G401 (cell line): Measurements from ENCODE around the gene SLC44A4. TPM values are rescaled to one million over a fixed set of nuclear protein-coding genes. Genes with fewer than 3 reads are reported as not detected.
"Not testable (repeated sequence)": the region's sequence is repeated elsewhere in the genome, so short reads cannot be mapped to it uniquely, and the experiment has no call there.

Experiments used
- DNase-seq: peaks from one replicate; pipeline ENCODE4 v3.0.0-alpha.2; 2015; ENCODE audit warnings: low spot score
- in situ Hi-C: cut with HindIII; loops from 2 replicates; pipeline ENCODE4 v1.10.0; 2016; ENCODE audit warnings: low sequenced_read_pairs, mixed read lengths
- total RNA-seq: library from RNA; depleted of rRNA; stranded (reverse); fragments of >200 nt; shearing (Covaris generic); gene quantifications from 2 replicates; pipeline ENCODE4 v1.2.3, GENCODE V29; 2014

SLC44A4 gene
- total RNA-seq, 1 experiment from 2014 or later, result 0.41 TPM

DNA sequence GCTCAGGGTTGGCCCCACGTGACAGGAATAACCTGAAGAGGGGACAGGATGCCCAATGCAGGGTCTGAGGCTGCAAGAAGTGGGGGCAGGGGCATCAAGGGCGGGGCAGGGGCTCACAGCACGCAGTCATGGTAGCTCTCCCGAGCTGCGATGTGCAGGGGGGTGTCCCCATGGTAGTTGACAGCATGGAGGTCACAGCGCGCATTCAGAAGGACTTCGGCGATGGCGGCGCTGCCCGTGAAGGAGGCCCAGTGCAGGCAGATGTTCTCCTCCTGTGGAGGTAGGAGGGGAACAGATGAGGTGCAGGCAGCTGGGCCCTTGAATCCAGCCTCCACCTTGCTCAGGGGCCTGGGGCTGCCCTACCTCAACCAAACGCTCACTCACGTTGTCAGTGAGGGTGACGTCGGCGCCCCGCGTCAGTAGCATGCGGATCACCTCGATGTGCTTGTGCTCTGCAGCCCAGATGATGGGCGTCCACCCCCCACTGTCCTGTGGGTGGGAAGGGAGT lies 5.8 kb upstream of the SLC44A4 start:
- in situ Hi-C loops, result no loop called here

DNA sequence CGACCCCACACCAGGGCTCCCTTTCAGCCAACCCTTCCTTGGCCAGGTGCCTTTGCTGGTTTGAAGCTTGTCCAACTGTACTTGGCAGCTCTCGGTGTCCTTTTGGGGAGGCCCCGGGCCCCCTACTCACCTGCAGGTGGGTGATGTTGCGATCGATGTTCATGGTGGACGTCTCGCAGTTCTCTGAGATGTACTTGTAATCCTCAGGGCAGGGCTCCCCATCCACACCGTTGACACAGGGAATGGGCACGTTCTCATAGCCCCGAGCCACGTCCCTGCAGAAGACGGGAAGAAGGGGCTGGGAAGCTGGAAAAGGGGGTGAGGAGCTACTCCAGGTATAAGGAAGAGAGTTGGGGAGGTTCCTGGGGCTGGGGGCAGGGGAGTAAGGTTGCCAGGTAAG lies 4.9 kb upstream of the SLC44A4 start:
- DNase-seq, result no peak
- in situ Hi-C loops, result no loop called here

More for the DNA sequence above, 5.8 kb upstream of the SLC44A4 start:
- no peak for DNase-seq

DNA sequence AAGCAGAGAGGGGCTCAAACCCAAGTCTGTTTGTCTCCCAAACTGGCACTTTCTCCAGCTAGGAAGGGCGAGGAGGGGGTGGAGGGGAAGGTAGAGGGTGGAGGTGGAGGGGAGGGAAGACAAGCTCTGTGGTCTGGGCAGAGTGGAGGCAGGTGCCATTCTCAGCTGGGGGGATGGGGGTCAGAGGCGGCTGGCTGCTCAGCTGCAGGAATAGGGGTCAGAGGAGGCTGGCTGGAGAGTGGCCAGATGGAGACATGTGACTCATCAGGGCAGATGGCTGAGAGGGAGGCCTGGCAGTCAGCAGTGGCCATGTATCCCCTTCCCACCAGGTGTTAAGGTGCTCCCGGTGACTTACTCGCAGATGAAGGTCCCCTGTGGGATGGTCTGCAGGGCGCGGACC lies 3.5 kb upstream of the SLC44A4 start:
- in situ Hi-C loops, result no loop called here
- DNase-seq, result peak; percentile 37

- in situ Hi-C loops, result no loop called here
Measured at GRCh38 chr6:31881136-31881859, 2.5 kb upstream of the SLC44A4 start.

DNA sequence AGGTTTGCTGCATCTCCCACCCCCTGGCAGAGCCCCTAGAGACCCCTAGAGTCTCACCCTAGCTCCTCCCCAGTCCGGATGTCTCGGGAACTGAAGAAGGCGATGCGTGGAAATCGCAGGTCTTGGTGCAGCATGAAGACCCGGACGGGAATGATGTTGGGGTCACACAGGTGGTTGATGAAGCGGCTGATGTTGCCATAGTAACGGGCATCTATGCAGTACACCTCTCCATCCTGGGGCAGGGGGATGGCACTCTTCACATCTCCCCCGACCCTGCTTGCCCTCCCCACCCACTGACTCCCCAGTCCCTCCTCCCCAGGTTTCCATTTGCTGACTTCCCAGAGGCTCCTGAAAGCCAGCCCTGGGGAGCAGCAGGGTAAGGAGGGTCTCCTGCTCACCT lies 1.8 kb upstream of the SLC44A4 start:
- no peak for DNase-seq
- in situ Hi-C loops, result no loop called here

More at GRCh38 chr6:31881136-31881859, 2.5 kb upstream of the SLC44A4 start:
- DNase-seq, result no peak

DNA sequence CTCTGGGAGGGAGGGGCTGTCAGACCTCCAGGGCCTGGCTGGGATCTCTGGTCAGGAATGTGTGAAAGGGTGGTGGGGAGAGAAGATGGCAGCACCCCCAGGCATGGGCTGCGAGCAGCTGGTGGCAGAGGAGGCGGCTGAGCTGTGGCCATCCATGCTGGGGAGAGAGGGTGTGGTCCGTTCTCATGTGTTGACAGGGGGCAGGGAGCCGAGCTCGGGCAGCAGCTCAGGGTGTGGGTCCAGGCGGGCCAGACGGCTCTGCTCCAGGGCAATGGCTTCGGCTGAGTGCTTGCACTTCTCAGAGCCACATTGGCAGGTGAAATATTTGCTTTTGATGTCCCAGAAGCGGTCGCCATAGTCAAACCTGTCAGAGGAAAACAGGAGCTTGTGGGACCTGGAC lies 1.1 kb upstream of the SLC44A4 start:
- in situ Hi-C loops, result no loop called here
- DNase-seq, result no peak

DNA sequence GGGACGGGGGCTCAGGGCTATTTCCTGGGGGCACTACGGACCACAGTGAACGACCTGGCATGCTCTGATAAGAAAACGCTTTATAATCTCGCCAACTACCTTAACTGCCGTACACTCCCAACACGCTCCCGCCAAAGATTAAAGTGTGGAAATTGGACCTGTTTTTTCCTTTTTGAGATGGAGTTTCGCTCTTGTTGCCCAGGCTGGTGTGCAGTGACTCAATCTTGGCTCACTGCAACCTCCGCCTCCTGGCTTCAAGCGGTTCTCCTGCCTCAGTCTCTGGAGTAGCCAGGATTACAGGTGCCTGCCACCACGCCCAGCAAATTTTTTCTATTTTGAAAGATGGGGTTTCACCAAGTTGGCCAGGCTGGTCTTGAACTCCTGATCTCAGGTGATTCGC lies 346 bp upstream of the SLC44A4 start:
- in situ Hi-C loops, result no loop called here
- DNase-seq, result no peak

DNA sequence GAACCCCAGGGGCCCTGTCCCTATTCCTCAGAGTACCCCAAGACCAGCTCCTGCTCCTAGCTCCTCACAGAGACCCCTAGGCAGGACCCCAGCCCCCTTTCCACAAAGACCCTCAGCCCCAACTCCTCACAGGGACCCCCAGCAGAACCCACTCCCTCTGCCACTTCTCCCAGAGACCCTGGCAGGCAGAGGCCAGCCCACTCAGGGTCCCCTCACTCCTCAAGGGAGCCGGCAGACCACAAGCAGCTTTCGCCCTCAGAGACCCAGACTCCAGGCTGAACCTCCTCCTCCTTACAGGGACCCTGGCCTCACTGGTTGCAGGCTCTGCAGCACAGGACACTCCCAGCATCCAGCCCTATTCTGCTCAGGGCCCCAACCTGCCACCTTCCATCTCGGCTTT lies 575 bp downstream of the SLC44A4 start:
- in situ Hi-C loops, result no loop called here
- no peak for DNase-seq

DNA sequence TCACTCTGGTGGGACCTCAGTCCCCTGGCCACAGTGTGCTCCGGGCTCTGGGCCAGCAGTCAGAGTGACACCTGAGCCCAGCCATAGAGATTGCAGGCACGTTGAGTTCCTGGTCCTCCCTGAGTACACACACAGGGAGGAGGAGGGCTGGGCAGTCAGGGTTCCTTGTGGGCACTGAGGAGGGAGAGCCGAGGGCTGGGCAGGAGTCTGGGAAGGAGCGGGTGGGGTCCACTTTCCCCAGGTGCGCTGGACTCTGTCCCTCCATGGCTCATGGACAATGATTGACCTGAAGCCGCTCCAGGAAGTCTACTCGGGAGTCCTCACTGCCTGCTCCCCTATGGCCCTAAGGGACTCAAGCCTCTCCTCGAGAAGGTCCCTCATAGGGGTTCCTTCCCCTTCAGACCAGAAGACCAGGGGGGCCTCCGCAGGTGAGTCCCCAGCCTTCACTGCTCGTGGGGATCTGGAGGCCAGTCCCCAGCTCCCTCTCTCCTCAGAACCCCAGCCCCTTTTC lies 1.1 kb downstream of the SLC44A4 start:
- in situ Hi-C loops, result no loop called here
- DNase-seq, result no peak

DNA sequence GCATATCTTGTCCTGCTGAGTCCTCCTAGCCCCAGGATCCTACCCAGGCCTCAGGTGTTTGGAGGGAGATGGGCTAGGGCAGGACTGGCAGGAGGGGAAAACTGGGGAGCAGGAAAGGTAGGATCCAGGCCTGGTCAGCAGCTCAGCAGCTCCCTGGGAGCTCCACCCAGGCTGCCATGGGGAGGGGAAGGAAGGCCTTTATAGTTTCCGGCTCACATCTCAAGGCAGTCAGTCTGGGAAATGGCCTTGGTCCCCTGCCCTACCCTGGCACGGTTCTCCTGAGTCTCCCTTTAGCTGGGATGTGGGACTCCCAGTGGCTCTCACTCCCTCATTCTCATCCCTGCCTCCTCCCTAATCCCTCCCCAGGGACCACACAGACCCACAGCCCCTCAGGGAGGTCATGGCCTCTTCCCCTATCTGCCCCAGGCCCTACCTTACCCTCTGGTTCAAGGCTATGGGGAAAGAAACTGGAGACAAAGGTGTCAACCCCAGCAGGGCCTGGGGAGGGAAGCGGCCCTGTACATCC lies 1.6 kb downstream of the SLC44A4 start:
- DNase-seq, result no peak
- in situ Hi-C loops, result no loop called here

GRCh38 chr6:31876357-31876756 lies 2.4 kb downstream of the SLC44A4 start:
- no peak for DNase-seq
- in situ Hi-C loops, result no loop called here

- no peak for DNase-seq
Measured at GRCh38 chr6:31875877-31876276, 2.9 kb downstream of the SLC44A4 start.

GRCh38 chr6:31874836-31875572 lies 3.8 kb downstream of the SLC44A4 start:
- in situ Hi-C loops, result no loop called here
- DNase-seq, result no peak

More at GRCh38 chr6:31875877-31876276, 2.9 kb downstream of the SLC44A4 start:
- in situ Hi-C loops, result no loop called here

DNA sequence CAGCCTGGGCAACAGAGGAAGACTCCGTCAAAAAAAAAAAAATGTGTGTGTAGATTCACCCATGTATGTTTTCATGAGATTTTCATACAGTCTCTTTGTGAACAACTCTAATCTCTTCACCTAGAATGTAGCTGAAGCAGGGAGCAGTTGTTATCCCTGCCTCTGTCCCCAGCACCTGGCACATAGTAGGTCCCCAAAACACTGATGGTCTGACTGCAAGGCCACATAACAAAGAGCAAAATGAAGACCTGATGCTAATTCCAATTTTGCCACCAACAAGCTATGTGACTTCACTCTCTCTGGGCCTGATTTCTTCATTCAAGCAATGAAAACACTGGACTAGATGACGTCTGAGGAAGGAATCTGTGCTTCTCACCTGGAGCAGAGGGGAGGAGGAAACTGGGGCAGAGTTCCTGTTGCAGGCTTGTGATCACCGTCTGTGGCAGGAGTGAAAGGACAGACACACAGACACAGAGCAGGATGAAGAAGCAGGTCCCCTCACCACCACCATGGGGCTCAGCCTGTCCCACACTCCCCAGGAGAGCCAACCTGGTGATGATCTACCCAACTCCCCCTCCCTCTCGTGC lies 4.6 kb downstream of the SLC44A4 start:
- in situ Hi-C loops, result no loop called here
- DNase-seq, result no peak

DNA sequence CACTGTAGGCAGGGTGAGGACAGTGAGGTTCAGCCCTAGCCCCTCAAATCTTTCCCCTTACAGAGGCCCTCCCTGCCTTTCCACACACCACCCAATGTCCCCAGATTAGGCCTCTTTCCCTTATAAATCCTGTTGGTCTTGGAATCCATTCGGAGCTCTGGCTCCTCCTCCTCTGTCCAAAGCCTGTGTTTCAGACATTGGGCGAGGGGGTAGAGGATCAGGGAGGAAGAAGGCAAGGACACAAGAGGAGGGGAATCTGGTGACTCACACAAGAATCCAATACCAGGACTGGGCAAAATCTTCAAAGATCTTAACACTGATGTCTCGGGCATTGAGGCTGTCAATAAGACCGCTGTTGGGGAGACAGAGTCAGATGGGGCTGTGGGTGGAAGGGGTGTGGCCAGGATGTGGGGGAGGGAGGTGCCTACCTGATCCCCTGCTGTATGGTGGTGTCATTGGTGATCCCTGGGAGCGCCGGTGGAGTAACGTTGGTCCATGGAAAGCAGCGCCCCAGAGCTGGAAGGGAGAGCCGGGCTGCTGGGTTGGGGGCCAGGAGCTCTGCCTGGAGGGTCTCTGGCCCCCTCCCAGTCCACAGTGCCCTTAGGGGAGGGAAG lies 7.6 kb downstream of the SLC44A4 start:
- DNase-seq, result no peak
- in situ Hi-C loops, result no loop called here

DNA sequence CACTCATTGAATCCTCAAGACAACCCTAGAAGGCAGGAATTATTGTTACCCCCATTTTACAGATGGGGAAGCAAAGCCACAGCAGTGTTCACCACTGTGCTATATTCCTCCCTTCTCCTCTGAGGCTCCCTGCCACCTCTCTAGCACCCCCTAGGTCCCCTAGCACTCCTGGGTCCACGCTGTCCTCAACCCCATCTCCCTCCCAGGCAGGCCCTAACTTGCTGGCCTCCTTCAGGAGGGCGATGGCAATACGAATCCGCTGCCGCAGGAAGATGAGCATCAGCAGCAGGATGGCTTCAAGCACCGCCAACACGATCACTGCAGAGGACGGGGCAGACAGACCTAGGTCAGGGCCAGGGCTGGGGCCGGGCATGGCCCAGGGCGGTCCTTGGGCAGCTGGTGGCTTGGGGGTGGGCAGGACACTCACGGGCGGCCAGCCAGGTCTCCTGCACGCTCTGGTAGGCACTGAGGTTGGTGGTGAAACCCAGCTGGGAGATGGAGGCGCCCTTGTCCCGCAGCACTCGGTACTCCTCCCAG lies 8.3 kb downstream of the SLC44A4 start:
- peak; percentile 29 for DNase-seq

GRCh38 chr6:31869343-31869742 lies 9.5 kb downstream of the SLC44A4 start:
- DNase-seq, result no peak
- in situ Hi-C loops, result no loop called here

More for the DNA sequence above, 8.3 kb downstream of the SLC44A4 start:
- in situ Hi-C loops, result no loop called here

DNA sequence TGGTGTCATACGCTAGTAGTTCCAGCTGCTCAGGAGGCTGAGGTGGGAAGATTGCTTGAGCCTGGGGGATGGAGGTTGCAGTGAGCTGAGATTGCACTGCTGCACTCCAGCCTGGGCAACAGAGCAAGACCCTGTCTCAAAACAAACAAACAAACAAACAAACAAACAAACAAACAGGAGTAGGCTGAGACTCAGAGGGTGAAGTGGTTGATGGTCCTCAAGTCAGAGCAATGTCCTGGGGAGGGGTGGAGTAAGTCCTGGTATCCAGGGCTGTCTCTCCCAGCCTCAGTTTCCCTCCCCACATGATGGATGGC lies 10.2 kb downstream of the SLC44A4 start:
- DNase-seq, in situ Hi-C loops: not testable (repeated sequence)
